ENCODE data around the gene NLRP11. TPM values are rescaled to one million over a fixed set of nuclear protein-coding genes. Genes with fewer than 3 reads are reported as not detected.
"Not testable (repeated sequence)": the region's sequence is repeated elsewhere in the genome, so short reads cannot be mapped to it uniquely, and the experiment has no call there.

Gene NLRP11
- polyA plus RNA-seq, 3 donors: 0.13 to 0.19 (median 0.15) TPM

GRCh38 chr19:55781112-55781511 lies 50.7 kb downstream of the NLRP11 start:
- DNase-seq (ENCODE audit: low read depth in 3 of 3, low spot score in 2 of 3): no peak

GRCh38 chr19:55778331-55778730 lies 53.5 kb downstream of the NLRP11 start:
- DNase-seq (ENCODE audit: low read depth in 3 of 3, low spot score in 2 of 3): no peak

- DNase-seq (ENCODE audit: low read depth in 3 of 3, low spot score in 2 of 3): no peak
Measured at GRCh38 chr19:55777528-55777927, 54.3 kb downstream of the NLRP11 start.

GRCh38 chr19:55769632-55770031 lies 62.2 kb downstream of the NLRP11 start:
- DNase-seq (ENCODE audit: low read depth in 3 of 3, low spot score in 2 of 3): not testable (repeated sequence)

GRCh38 chr19:55768818-55769217 lies 63.0 kb downstream of the NLRP11 start, which contains the start of gene RFPL4AL1:
TSS of gene RFPL4AL1 (plus strand) at chr19:55769118. CDS start at chr19:55771805, 2,687 bp downstream.
- not testable (repeated sequence) for DNase-seq (ENCODE audit: low read depth in 3 of 3, low spot score in 2 of 3)

- no peak for DNase-seq (ENCODE audit: low read depth in 3 of 3, low spot score in 2 of 3)
Measured at GRCh38 chr19:55766466-55766865, 65.3 kb downstream of the NLRP11 start.

- DNase-seq (ENCODE audit: low read depth in 3 of 3, low spot score in 2 of 3): not testable (repeated sequence)
Measured at GRCh38 chr19:55758797-55759196, 73.0 kb downstream of the NLRP11 start, which contains the start of gene RFPL4A. TSS of gene RFPL4A (plus strand) at chr19:55759097. CDS start at chr19:55761801, 2,704 bp downstream.

- DNase-seq (ENCODE audit: low read depth in 3 of 3, low spot score in 2 of 3): not testable (repeated sequence)
Measured at GRCh38 chr19:55756808-55757207, 75.0 kb downstream of the NLRP11 start.

GRCh38 chr19:55753401-55753800 lies 78.4 kb downstream of the NLRP11 start:
- DNase-seq (ENCODE audit: low read depth in 3 of 3, low spot score in 2 of 3): no peak

- DNase-seq (ENCODE audit: low read depth in 3 of 3, low spot score in 2 of 3): no peak
Measured at GRCh38 chr19:55750715-55751114, 81.1 kb downstream of the NLRP11 start.

- no peak for DNase-seq (ENCODE audit: low read depth in 3 of 3, low spot score in 2 of 3)
Measured at GRCh38 chr19:55738302-55738701, 93.5 kb downstream of the NLRP11 start, which contains the start of gene NLRP9. TSS of gene NLRP9 (minus strand) at chr19:55738402. CDS start at chr19:55738374, 28 bp downstream.

Other genes starting within 250 kb of the NLRP11 start
- 10 to 100 TPM; 16.6 to 18.9 (median 17.7) TPM for gene FIZ1, start 232.5 kb downstream of the NLRP11 start, polyA plus RNA-seq (ENCODE audit: insufficient read length in 3 of 3)
- 1 to 10 TPM; 6.0 to 8.1 (median 6.6) TPM for gene ZNF524, start 231.7 kb downstream of the NLRP11 start, polyA plus RNA-seq (ENCODE audit: insufficient read length in 3 of 3)
- gene ZNF865, start 226.4 kb downstream of the NLRP11 start, polyA plus RNA-seq (ENCODE audit: insufficient read length in 3 of 3): 1 to 10 TPM; 5.1 to 7.0 (median 6.1) TPM
- 10 to 100 TPM in 2 of 3 donors, 1 to 10 TPM in 1; 9.1 to 10.8 (median 10.0) TPM for gene ZNF784, start 207.4 kb downstream of the NLRP11 start, polyA plus RNA-seq (ENCODE audit: insufficient read length in 3 of 3)
- gene ZNF580, start 191.0 kb downstream of the NLRP11 start, polyA plus RNA-seq (ENCODE audit: insufficient read length in 3 of 3): 10 to 100 TPM; 33.3 to 39.6 (median 38.2) TPM
- 10 to 100 TPM; 22.1 to 24.5 (median 24.2) TPM for gene ZNF581, start 188.3 kb downstream of the NLRP11 start, polyA plus RNA-seq (ENCODE audit: insufficient read length in 3 of 3)
- 10 to 100 TPM; 19.1 to 20.8 (median 20.8) TPM for gene CCDC106, start 183.8 kb downstream of the NLRP11 start, polyA plus RNA-seq (ENCODE audit: insufficient read length in 3 of 3)
- 100 to 1,000 TPM; 156 to 170 (median 157) TPM for gene U2AF2, start 177.0 kb downstream of the NLRP11 start, polyA plus RNA-seq (ENCODE audit: insufficient read length in 3 of 3)
- 100 to 1,000 TPM in 1 of 3 donors, 10 to 100 TPM in 2; 82.7 to 104 (median 85.8) TPM for gene EPN1, start 156.8 kb downstream of the NLRP11 start, polyA plus RNA-seq (ENCODE audit: insufficient read length in 3 of 3)
- under 1 TPM in 1 of 3 donors, not detected in 2; 0.07 TPM for gene NLRP9, start 93.6 kb downstream of the NLRP11 start, polyA plus RNA-seq (ENCODE audit: insufficient read length in 3 of 3)
- gene RFPL4A, start 72.9 kb downstream of the NLRP11 start, polyA plus RNA-seq (ENCODE audit: insufficient read length in 3 of 3): not detected
- under 1 TPM in 1 of 3 donors, not detected in 2; 0.24 TPM for gene RFPL4AL1, start 62.9 kb downstream of the NLRP11 start, polyA plus RNA-seq (ENCODE audit: insufficient read length in 3 of 3)
- not detected for gene NLRP4, start 4.5 kb upstream of the NLRP11 start, polyA plus RNA-seq (ENCODE audit: insufficient read length in 3 of 3)
- gene NLRP13, start 100.3 kb upstream of the NLRP11 start, polyA plus RNA-seq (ENCODE audit: insufficient read length in 3 of 3): not detected
- gene NLRP8, start 115.8 kb upstream of the NLRP11 start, polyA plus RNA-seq (ENCODE audit: insufficient read length in 3 of 3): not detected
- gene NLRP5, start 154.8 kb upstream of the NLRP11 start, polyA plus RNA-seq (ENCODE audit: insufficient read length in 3 of 3): not detected